Large intestine (tissue), 3 donors: ENCODE measurements around the gene SRXN1. TPM values are rescaled to one million over a fixed set of nuclear protein-coding genes. Genes with fewer than 3 reads are reported as not detected.

ENCODE experiments used
- DNase-seq, 2 donors: peaks; one replicate each; pipeline versions ENCODE4 v3.0.0 to v3.0.0-alpha.2; 2013
- H3K27ac ChIP-seq: one replicate; pipeline ENCODE4 v1.5.1; 2013; ENCODE audit warnings: low read length
- H3K27me3 ChIP-seq: 2 replicates; pipeline ENCODE4 v1.6.1; 2013; ENCODE audit warnings: low read length; ENCODE audit not compliant: control insufficient read depth, insufficient read depth
- H3K36me3 ChIP-seq: 2 replicates; pipeline ENCODE4 v1.6.1; 2013; ENCODE audit warnings: low read length; ENCODE audit not compliant: control insufficient read depth, insufficient read depth
- H3K4me1 ChIP-seq: one replicate; pipeline ENCODE4 v1.6.1; 2013; ENCODE audit warnings: low read length; ENCODE audit not compliant: control insufficient read depth, insufficient read depth
- H3K4me3 ChIP-seq: one replicate; pipeline ENCODE4 v1.5.1; 2013; ENCODE audit warnings: low read length
- H3K9me3 ChIP-seq: one replicate; pipeline ENCODE4 v1.6.1; 2013; ENCODE audit warnings: mild to moderate bottlenecking, low read depth, low read length, moderate library complexity; ENCODE audit not compliant: control insufficient read depth
- WGBS: methylation state at CpG from one replicate; pipeline ENCODE4 v1.1.5; 2013; ENCODE audit warnings: low lambda C conversion rate; ENCODE audit not compliant: insufficient coverage; 5-methylcytosine and 5-hydroxymethylcytosine counted together
- polyA plus RNA-seq: library from polyadenylated mRNA; unstranded; fragments of 120-200 nt; gene quantifications from one replicate; pipeline ENCODE4 v1.2.1, GENCODE V29; 2013

The SRXN1 gene
- polyA plus RNA-seq, 1 donor, result 18.0 TPM

DNA sequence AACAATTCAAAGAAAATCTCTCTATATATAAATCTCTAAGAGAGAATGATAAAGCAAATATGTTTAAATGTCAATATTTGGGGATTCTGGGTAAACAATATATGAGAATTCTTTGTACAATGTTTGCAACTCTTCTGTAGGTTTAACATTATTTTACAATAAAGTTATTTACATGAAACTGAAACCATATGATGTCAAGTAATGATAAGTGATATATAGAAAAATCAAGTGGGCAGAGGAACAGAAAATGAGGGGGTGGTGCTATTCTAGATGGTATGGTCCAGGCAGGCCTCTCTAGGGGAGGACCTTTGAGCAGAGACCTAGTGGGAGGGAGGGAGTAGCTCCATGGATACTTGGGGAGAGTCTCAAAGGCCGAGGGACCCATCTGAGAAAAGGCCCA is 39.0 kb upstream of the SRXN1 start:
- no peak overlapping the region for H3K27ac ChIP-seq

DNA sequence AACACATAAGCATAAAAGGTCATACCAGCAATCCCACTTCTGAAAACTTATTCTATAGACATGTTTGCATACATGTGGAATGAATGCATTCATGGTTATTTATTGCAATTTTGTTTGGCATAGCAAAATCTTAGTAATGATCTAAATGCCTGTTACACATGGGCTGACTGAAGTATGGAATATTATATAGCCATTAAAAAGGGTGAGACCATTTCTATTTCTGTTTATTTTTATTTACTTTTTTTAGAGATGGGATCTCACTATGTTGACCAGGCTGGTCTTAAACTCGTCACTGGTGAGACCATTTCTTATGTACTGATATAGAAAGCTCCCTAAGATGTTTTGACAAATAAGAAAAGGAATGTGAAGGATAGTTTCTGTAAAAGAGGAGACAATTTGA is 36.9 kb upstream of the SRXN1 start:
- WGBS, result 50% methylated on average over 1 of the region's 1 CpG

More for the DNA sequence above, 39.0 kb upstream of the SRXN1 start:
- Histone ChIP-seq H3K27me3 (peaks cover 30% of the 10 kb centered on the region), H3K4me1 (no peaks in the 10 kb centered on the region), H3K4me3 (no peak overlapping the region), H3K36me3 (no peaks in the 10 kb centered on the region), H3K9me3 (no peaks in the 10 kb centered on the region)
- DNase-seq, result no peak
- no CpG with 5 or more reads among the region's 1 CpG for WGBS

GRCh38 chr20:689348-689747 is 36.3 kb upstream of the SRXN1 start:
- Histone ChIP-seq H3K27ac (no peak overlapping the region), H3K4me1 (no peaks in the 10 kb centered on the region), H3K4me3 (no peak overlapping the region), H3K27me3 (peaks cover 35% of the 10 kb centered on the region), H3K9me3 (no peaks in the 10 kb centered on the region), H3K36me3 (no peaks in the 10 kb centered on the region)
- WGBS, result no CpG with 5 or more reads among the region's 6 CpGs
- no peak for DNase-seq

More for the DNA sequence above, 36.9 kb upstream of the SRXN1 start:
- H3K4me3 ChIP-seq, result no peak overlapping the region
- H3K9me3 ChIP-seq, result no peaks in the 10 kb centered on the region
- H3K36me3 ChIP-seq, result no peaks in the 10 kb centered on the region
- peaks cover 35% of the 10 kb centered on the region for H3K27me3 ChIP-seq
- no peak for DNase-seq
- no peak overlapping the region for H3K27ac ChIP-seq
- no peaks in the 10 kb centered on the region for H3K4me1 ChIP-seq

DNA sequence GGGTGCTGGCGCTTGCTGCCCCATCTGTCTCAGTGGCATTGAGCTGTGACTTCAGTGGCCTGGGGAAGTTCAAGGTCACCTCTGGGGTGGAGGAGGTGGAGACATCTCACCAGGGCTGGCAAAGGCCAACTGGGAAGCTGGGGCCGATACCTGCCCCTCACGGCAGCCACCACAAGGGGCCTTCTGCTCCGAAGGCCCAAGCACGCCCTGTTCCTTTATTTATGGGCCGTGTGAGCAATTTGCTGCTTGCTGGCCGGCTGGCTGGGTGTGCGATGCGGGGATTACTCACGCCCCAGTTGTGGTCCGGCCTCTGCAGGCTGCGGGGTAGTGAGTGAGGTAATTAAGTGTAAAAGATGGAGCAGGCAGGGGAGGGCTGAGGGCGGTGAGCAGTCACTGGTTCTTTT is 35.8 kb upstream of the SRXN1 start:
- no CpG with 5 or more reads among the region's 13 CpGs for WGBS
- no peak for DNase-seq
- H3K4me3 ChIP-seq, result no peak overlapping the region
- no peaks in the 10 kb centered on the region for H3K9me3 ChIP-seq
- peaks cover 35% of the 10 kb centered on the region for H3K27me3 ChIP-seq
- H3K27ac ChIP-seq, result no peak overlapping the region
- H3K4me1 ChIP-seq, result no peaks in the 10 kb centered on the region
- no peaks in the 10 kb centered on the region for H3K36me3 ChIP-seq

DNA sequence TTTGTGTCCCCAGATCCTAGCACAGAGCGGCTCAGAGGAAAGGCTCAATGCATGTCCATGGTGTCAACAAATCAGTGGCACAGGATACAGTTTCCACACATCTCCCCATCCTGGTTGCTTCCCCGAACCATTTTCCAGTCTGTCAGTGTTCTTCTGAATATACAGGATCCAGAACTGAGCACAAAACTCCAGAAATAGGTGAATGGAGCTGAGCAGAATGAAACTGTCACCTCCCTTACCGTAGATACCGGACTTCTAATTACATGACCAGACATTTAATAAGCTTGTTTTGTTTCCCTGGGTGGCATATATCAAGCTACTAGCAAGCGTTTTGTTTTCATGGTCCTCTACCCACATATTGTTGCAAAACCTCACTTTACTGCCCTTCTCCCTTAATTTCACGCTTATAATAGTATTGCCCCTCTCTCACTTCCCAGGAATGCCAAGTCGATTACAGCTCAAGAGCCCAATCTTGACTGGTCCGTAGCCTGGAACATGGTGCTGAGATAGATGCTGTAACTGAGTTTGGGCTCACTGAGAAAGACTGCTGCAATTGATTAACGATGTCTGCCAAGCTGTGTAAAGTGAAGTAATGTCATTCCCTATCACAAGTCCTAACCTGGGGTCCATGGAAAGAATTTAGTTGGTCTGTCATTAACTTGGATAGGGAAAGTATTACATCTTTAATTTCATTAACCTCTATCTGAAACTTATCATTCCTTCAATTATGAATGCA is 34.6 kb upstream of the SRXN1 start:
- no peak for DNase-seq
- Histone ChIP-seq H3K9me3 (no peaks in the 10 kb centered on the region), H3K4me3 (no peak overlapping the region), H3K27me3 (peaks cover 35% of the 10 kb centered on the region), H3K27ac (no peak overlapping the region), H3K36me3 (no peaks in the 10 kb centered on the region), H3K4me1 (no peaks in the 10 kb centered on the region)
- 100% methylated on average over 1 of the region's 9 CpGs for WGBS

DNA sequence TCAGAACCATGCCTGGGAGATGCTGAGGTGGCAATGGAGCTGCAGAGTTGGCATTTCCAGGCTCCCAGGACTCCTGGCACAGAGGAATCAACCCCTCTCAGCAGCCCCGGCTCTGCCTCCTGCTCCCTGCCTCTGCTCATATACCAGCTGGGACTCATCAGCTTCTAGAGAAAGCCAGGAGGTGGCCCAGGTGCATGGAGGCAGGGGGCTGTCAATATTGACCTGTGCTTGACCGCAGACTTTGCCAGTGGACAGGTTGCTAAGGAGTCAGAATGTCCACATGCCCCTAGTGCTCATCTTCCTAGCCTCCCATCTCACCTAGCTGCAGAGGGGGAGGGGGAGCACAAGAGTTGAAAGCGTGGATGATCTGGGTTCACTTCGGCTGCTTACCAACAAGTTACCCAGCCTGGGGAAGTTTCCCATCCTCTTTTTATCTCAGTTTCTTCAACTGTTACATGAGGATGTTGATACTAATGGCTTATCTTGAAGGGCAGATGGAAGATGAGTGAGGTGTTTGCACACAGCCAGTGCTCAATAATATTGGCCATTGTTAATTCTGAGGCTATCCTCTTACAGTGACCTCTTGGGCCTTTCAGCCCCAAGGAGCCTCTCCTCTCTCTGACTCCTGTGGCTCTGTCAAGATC is 31.8 kb upstream of the SRXN1 start:
- no peaks in the 10 kb centered on the region for H3K36me3 ChIP-seq
- WGBS, result no CpG with 5 or more reads among the region's 4 CpGs
- no peak for DNase-seq

DNA sequence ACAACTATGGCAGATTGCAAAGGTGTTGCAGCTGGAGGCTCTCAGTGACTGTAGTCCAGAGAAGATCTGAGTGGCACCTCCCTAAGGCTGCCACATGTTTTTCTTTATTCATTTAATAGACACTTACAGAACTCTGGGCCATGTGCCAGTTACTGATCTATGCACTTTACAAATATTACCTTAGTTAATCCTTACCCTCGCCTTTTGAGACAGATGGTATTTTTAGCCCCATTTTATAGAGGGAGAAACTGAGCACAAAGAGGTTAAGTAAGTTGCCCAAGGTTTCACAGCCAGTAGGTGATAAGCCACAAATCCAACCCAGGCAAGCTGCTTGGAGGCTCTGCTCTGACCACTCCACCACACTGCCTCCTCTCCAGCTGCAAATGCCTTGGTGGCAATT is 29.1 kb upstream of the SRXN1 start:
- no peak for DNase-seq
- H3K9me3 ChIP-seq, result no peaks in the 10 kb centered on the region
- no peak overlapping the region for H3K27ac ChIP-seq
- H3K27me3 ChIP-seq, result peaks cover 25% of the 10 kb centered on the region
- no peaks in the 10 kb centered on the region for H3K4me1 ChIP-seq
- no CpG with 5 or more reads among the region's 1 CpG for WGBS
- no peaks in the 10 kb centered on the region for H3K36me3 ChIP-seq
- no peak overlapping the region for H3K4me3 ChIP-seq

More for the DNA sequence above, 31.8 kb upstream of the SRXN1 start:
- Histone ChIP-seq H3K9me3 (no peaks in the 10 kb centered on the region), H3K4me3 (no peak overlapping the region), H3K27me3 (peaks cover 32% of the 10 kb centered on the region), H3K27ac (no peak overlapping the region), H3K4me1 (no peaks in the 10 kb centered on the region)

DNA sequence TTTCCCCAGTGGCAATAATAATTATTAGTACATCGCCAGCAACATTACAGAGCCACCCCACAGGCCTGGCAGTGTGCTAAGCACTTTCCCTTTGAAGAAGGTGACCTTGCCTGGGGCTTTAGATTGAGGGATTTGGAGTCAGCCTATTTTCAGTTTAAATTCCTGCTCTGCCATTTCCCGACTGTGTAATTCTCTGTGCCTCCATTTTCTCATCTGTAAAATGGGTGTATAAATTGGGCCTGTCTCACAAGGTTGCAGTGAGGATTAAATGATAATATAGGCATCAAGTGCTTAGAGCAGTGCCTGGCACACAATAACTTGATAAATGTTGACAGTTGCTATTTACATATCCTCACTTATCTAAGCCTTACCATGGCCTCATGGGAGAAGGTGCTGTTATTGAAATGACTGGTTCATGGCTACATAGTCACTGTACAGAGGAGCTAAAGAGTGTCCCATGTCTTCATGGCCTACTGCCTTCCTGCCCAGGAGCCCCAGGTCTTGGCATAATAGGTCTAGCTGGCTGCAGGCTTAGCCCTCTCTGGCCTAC is 27.7 kb upstream of the SRXN1 start:
- DNase-seq, result no peak
- peaks cover 6% of the 10 kb centered on the region for H3K4me1 ChIP-seq
- H3K4me3 ChIP-seq, result no peak overlapping the region
- H3K27ac ChIP-seq, result no peak overlapping the region
- no peaks in the 10 kb centered on the region for H3K9me3 ChIP-seq
- H3K27me3 ChIP-seq, result peaks cover 31% of the 10 kb centered on the region
- no peaks in the 10 kb centered on the region for H3K36me3 ChIP-seq
- WGBS, result no CpG with 5 or more reads among the region's 2 CpGs

- peaks cover 56% of the 10 kb centered on the region for H3K27me3 ChIP-seq
- no peaks in the 10 kb centered on the region for H3K9me3 ChIP-seq
- peaks cover 7% of the 10 kb centered on the region for H3K4me1 ChIP-seq
- no peak overlapping the region for H3K4me3 ChIP-seq
- DNase-seq, result no peak
- H3K36me3 ChIP-seq, result no peaks in the 10 kb centered on the region
- no peak overlapping the region for H3K27ac ChIP-seq
- WGBS, result no CpG with 5 or more reads among the region's 5 CpGs
Observed at GRCh38 chr20:677957-678356, 25.0 kb upstream of the SRXN1 start.

DNA sequence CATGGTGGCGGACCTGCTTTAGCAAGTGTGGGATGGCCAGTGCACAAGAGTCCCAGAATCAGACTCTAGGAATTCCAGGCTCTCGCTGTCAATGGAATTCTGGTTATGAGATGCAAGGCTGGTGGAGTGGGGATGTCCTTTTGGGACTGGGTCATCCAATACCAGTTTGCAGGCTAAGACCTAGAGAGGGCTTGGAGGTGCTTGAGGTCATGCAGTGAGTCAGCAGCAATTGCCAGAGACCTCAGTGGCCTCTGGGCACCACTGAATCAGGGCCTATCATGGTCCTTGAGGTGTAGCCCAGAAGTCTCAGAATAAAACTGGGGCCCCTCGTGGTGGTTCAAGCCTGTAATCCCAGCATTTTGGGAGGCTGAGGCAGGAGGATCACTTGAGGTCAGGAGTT is 24.0 kb upstream of the SRXN1 start:
- DNase-seq, result no peak
- WGBS, result no CpG with 5 or more reads among the region's 3 CpGs
- Histone ChIP-seq H3K4me1 (peaks cover 7% of the 10 kb centered on the region), H3K9me3 (no peaks in the 10 kb centered on the region), H3K27ac (no peak overlapping the region), H3K4me3 (no peak overlapping the region), H3K27me3 (peaks cover 66% of the 10 kb centered on the region), H3K36me3 (no peaks in the 10 kb centered on the region)
